Measurements from ENCODE around the gene BAHCC1.

Gene BAHCC1

DNA sequence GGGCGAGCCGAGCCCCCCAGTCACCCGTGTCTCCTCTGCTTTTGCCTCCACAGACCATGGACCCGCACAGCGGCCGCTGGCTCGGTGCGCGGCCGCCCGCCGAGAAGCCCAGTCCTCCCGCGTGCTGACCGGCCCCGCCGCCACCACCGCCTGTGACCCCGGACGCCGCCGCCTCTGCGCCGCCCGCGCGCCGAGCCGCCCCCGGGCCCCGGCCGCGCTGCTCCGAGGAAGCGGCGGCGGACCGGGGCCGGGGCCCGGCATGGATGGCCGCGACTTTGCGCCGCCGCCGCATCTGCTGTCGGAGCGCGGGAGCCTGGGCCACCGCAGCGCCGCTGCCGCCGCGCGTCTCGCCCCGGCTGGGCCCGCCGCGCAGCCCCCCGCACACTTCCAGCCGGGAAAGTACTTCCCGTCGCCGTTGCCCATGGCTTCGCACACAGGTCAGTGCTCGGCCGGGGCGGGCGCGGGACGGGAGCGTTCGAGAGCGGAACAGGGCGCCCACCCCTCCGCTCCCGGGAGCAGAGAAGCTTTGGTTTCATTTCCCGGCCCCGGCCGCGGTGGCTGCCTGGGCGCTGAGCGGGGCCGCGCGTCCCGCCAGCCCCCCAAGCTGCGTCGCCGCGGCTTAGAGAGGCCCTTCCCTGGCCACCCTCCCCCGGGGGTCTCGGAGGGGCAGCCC, 4.4 kb downstream of the BAHCC1 start:
- CTCF ChIA-PET = interaction anchor here (0.7 to 0.8 kb wide), 2 partner anchors 85 to 1367 kb away, joined by 3 to 5 read pairs; no protein-coding TSS in a partner anchor
- peaks cover 24% of the 10 kb centered on the region for H3K4me1 ChIP-seq (ENCODE audit: control insufficient read depth, insufficient read depth, low read length)

DNA sequence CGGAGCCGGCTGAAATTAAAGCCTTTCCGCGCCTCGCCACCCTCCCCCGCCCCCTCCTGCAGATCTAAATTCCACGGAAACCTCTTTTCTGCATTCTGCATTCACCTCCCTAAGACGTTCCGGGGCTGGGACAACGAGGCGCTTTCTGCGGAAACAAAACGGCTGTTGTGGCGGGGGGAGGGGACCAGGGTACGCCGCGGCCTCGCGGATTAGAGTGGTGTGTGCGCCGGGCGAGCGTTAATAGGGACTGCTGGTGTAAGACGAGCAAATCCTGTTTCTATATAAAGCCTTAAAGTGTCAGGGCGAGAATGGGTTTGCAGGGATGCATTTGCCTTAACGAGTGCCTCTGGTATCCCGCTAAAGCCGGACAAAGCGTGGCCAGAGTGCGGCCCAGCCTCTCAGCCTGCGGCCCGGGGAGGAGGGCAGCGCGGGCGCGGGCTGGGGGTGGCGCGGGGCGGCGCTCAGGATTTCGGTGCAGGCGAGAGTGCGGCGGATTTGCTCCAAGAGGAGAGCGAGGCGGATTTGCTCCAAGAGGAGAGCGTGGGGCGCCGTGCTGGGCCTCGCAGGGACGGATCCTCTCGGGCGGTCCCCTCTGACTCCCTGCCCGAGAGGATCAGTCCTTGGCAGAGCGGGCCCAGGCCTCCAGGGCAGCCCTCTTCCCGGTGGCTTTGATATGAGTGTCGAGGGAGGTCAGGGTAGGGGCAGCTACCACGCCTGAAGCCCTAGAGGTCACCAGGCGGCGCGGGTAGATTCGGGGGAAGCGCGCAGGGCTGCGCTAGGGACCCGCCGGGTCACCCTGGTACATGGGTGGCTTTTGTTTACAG, 5.1 kb downstream of the BAHCC1 start:
- CTCF ChIA-PET = interaction anchor here (0.7 to 1.1 kb wide), 3 partner anchors 83 to 198 kb away, joined by 3 to 4 read pairs (median 3); no protein-coding TSS in a partner anchor
- H3K4me1 ChIP-seq (ENCODE audit: control insufficient read depth, insufficient read depth, low read length) = peaks cover 21% of the 10 kb centered on the region
- POLR2A ChIA-PET = interaction anchor here (0.6 kb wide), 1 partner anchor 19 kb away, joined by 4 read pairs; no protein-coding TSS in a partner anchor
- H3K27ac ChIP-seq (ENCODE audit: extremely low read depth, low read depth, low read length) = peak overlapping the region; percentile 100
- H3K9me3 ChIP-seq (ENCODE audit: control insufficient read depth, insufficient read depth, low read depth, low read length) = no peaks in the 10 kb centered on the region
- H3K36me3 ChIP-seq (ENCODE audit: control insufficient read depth in 2 of 2, insufficient read depth in 1 of 2, low read length in 2 of 2) = peaks cover 0 to 12% of the 10 kb centered on the region in 2 experiments; a peak in 1 of 3 replicates
- peak overlapping the region; percentile 62 for H3K4me3 ChIP-seq (ENCODE audit: low read depth, low read length)
- TF ChIP-seq HOXC10 (CRISPR knock-in tag; IDR thresholded peaks at IDR 0.05) (0 out of 2 replicates have a peak, but pooled peaks have one; percentile 60), ZFP37 (tag by site-specific recombination; IDR thresholded peaks at IDR 0.05) (no peak), EGR2 (tag by site-specific recombination; IDR thresholded peaks at IDR 0.05; ENCODE audit: low read depth) (no peak), ZNF404 (tag by site-specific recombination; IDR thresholded peaks at IDR 0.05) (no peak), ZNF596 (tag by site-specific recombination; IDR thresholded peaks at IDR 0.05) (0 out of 2 replicates have a peak, but pooled peaks have one; percentile 43), ZNF341 (tag by site-specific recombination; IDR thresholded peaks at IDR 0.05; ENCODE audit: low read depth) (peak; percentile 99), ZNF266 (tag by site-specific recombination; IDR thresholded peaks at IDR 0.05; ENCODE audit: low read depth) (no peak), ZNF558 (tag by site-specific recombination; IDR thresholded peaks at IDR 0.05) (no peak), ZNF2 (tag by site-specific recombination; IDR thresholded peaks at IDR 0.05) (peak; percentile 66; the same call in 1 of the 2 replicates)
- TF ChIP-seq, protein P1, sequence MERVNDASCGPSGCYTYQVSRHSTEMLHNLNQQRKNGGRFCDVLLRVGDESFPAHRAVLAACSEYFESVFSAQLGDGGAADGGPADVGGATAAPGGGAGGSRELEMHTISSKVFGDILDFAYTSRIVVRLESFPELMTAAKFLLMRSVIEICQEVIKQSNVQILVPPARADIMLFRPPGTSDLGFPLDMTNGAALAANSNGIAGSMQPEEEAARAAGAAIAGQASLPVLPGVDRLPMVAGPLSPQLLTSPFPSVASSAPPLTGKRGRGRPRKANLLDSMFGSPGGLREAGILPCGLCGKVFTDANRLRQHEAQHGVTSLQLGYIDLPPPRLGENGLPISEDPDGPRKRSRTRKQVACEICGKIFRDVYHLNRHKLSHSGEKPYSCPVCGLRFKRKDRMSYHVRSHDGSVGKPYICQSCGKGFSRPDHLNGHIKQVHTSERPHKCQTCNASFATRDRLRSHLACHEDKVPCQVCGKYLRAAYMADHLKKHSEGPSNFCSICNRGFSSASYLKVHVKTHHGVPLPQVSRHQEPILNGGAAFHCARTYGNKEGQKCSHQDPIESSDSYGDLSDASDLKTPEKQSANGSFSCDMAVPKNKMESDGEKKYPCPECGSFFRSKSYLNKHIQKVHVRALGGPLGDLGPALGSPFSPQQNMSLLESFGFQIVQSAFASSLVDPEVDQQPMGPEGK (tag by site-specific recombination; IDR thresholded peaks at IDR 0.05) = peak; percentile 34; the same call in 1 of the 2 replicates

More for the DNA sequence above, 4.4 kb downstream of the BAHCC1 start:
- TF ChIP-seq ZBTB8A (tag by site-specific recombination; IDR thresholded peaks at IDR 0.05) (peak; percentile 41; the same call in 1 of the 2 replicates), IKZF3 (tag by site-specific recombination; IDR thresholded peaks at IDR 0.05) (0 out of 2 replicates have a peak, but pooled peaks have one; percentile 23), ZNF248 (tag by site-specific recombination; IDR thresholded peaks at IDR 0.05) (no peak), KLF7 (tag by site-specific recombination; IDR thresholded peaks at IDR 0.05; ENCODE audit: borderline replicate concordance) (no peak), GLIS2 (tag by site-specific recombination; IDR thresholded peaks at IDR 0.05) (peak; percentile 59; the same call in 1 of the 2 replicates), ZNF221 (tag by site-specific recombination; IDR thresholded peaks at IDR 0.05; ENCODE audit: borderline replicate concordance) (no peak), ZNF596 (tag by site-specific recombination; IDR thresholded peaks at IDR 0.05) (0 out of 2 replicates have a peak, but pooled peaks have one; percentile 5), ZNF561 (tag by site-specific recombination; IDR thresholded peaks at IDR 0.05; ENCODE audit: borderline replicate concordance) (peak; percentile 39; the same call in 1 of the 2 replicates), ZNF791 (tag by site-specific recombination; IDR thresholded peaks at IDR 0.05) (no peak), ZNF658 (tag by site-specific recombination; IDR thresholded peaks at IDR 0.05) (no peak), WT1 (tag by site-specific recombination; IDR thresholded peaks at IDR 0.05) (no peak), MEIS1 (CRISPR knock-in tag; IDR thresholded peaks at IDR 0.05; ENCODE audit: borderline replicate concordance) (no peak), ZNF76 (tag by site-specific recombination; IDR thresholded peaks at IDR 0.05; ENCODE audit: borderline replicate concordance, low read depth) (0 out of 2 replicates have a peak, but pooled peaks have one; percentile 24), SCRT2 (tag by site-specific recombination; IDR thresholded peaks at IDR 0.05) (no peak)
- TF ChIP-seq, protein P2, sequence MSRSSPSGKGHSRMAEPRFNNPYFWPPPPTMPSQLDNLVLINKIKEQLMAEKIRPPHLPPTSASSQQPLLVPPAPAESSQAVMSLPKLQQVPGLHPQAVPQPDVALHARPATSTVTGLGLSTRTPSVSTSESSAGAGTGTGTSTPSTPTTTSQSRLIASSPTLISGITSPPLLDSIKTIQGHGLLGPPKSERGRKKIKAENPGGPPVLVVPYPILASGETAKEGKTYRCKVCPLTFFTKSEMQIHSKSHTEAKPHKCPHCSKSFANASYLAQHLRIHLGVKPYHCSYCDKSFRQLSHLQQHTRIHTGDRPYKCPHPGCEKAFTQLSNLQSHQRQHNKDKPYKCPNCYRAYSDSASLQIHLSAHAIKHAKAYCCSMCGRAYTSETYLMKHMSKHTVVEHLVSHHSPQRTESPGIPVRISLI (tag by site-specific recombination; IDR thresholded peaks at IDR 0.05) = no peak
- TF ChIP-seq, protein P3, sequence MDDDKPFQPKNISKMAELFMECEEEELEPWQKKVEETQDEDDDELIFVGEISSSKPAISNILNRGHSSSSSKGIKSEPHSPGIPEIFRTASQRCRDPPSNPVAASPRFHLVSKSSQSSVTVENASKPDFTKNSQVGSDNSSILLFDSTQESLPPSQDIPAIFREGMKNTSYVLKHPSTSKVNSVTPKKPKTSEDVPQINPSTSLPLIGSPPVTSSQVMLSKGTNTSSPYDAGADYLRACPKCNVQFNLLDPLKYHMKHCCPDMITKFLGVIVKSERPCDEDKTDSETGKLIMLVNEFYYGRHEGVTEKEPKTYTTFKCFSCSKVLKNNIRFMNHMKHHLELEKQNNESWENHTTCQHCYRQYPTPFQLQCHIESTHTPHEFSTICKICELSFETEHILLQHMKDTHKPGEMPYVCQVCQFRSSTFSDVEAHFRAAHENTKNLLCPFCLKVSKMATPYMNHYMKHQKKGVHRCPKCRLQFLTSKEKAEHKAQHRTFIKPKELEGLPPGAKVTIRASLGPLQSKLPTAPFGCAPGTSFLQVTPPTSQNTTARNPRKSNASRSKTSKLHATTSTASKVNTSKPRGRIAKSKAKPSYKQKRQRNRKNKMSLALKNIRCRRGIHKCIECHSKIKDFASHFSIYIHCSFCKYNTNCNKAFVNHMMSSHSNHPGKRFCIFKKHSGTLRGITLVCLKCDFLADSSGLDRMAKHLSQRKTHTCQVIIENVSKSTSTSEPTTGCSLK (tag by site-specific recombination; IDR thresholded peaks at IDR 0.05) = no peak
- TF ChIP-seq, protein P4, sequence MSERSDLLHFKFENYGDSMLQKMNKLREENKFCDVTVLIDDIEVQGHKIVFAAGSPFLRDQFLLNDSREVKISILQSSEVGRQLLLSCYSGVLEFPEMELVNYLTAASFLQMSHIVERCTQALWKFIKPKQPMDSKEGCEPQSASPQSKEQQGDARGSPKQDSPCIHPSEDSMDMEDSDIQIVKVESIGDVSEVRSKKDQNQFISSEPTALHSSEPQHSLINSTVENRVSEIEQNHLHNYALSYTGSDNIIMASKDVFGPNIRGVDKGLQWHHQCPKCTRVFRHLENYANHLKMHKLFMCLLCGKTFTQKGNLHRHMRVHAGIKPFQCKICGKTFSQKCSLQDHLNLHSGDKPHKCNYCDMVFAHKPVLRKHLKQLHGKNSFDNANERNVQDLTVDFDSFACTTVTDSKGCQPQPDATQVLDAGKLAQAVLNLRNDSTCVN (tag by site-specific recombination; optimal IDR thresholded peaks at IDR 0.05) = peak; percentile 79
- TF ChIP-seq, protein P5, sequence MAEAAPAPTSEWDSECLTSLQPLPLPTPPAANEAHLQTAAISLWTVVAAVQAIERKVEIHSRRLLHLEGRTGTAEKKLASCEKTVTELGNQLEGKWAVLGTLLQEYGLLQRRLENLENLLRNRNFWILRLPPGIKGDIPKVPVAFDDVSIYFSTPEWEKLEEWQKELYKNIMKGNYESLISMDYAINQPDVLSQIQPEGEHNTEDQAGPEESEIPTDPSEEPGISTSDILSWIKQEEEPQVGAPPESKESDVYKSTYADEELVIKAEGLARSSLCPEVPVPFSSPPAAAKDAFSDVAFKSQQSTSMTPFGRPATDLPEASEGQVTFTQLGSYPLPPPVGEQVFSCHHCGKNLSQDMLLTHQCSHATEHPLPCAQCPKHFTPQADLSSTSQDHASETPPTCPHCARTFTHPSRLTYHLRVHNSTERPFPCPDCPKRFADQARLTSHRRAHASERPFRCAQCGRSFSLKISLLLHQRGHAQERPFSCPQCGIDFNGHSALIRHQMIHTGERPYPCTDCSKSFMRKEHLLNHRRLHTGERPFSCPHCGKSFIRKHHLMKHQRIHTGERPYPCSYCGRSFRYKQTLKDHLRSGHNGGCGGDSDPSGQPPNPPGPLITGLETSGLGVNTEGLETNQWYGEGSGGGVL (tag by site-specific recombination; IDR thresholded peaks at IDR 0.05) = no peak
- H3K27ac ChIP-seq (ENCODE audit: extremely low read depth, low read depth, low read length) = peak overlapping the region; percentile 100
- POLR2A ChIA-PET = interaction anchor here (0.6 to 6.5 kb wide), 5 partner anchors 12 to 70 kb away, joined by 3 to 52 read pairs (median 6); no protein-coding TSS in a partner anchor
- H3K9me3 ChIP-seq (ENCODE audit: control insufficient read depth, insufficient read depth, low read depth, low read length) = no peaks in the 10 kb centered on the region
- peaks cover 0 to 12% of the 10 kb centered on the region in 2 experiments; a peak in 1 of 3 replicates for H3K36me3 ChIP-seq (ENCODE audit: control insufficient read depth in 2 of 2, insufficient read depth in 1 of 2, low read length in 2 of 2)
- H3K4me3 ChIP-seq (ENCODE audit: low read depth, low read length) = peak overlapping the region; percentile 62

All from HEK293 (cell line).